ENCODE data around the gene C2CD4C.
"Not testable (repeated sequence)": the region's sequence is repeated elsewhere in the genome, so short reads cannot be mapped to it uniquely, and the experiment has no call there.

GRCh38 chr19:393560-393959 lies 15.4 kb downstream of the C2CD4C start:
- TF ChIP-seq CTCF, POLR2A (IDR thresholded peaks at IDR 0.05): not testable (repeated sequence)

Data from adrenal gland (tissue), 5 donors.